Measurements from ENCODE around the gene TBC1D2B. TPM values are rescaled to one million over a fixed set of nuclear protein-coding genes. Genes with fewer than 3 reads are reported as not detected.
"Not testable (repeated sequence)": the region's sequence is repeated elsewhere in the genome, so short reads cannot be mapped to it uniquely, and the experiment has no call there.

Gene TBC1D2B
- total RNA-seq, 2 experiments from 2014 or later: 49.3 to 52.0 TPM

DNA sequence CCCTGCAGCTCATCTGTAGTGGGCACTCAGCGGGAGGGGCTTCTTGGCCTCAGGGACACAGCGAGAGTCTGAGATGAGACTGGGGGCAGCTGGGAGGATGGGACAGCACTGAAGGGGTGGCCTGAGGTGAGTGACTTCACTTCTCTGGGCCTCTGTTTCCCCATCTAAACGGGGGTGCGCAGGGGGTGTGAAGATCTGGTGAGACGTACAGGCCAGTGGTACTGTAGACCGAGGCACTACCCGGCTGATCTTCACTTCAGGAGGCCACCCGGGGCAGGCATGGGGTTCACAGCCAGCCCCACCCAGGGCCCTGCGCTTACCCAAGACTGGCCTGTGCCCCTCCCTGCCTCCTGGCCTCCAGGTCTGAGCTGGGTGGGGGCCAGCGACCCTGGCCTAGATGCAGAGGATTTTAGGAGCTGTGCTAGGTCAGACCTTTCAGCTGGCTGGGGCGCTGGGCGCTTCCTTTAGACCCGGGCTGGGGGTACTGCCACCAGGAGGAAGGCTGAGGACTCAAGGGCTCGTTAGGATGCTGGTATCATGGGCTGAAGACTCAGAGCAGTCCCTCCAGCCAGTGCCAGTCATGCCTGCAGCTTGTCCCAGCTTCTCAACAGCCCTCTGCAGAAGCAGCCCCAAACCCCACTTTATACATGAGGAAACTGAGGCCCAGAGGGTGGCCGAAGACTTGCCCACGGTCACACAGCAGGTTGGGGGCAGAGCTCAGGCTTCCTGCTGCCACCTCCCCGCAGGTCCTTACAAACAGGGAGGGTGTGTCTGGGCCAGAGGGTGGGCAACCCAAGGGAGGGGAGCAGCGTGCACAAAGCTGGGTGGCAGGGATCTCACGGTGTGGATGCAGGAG, 99.4 kb downstream of the TBC1D2B start:
- H3K36me3 Mint-ChIP-seq (ENCODE audit: low read depth); H3K9me3 Mint-ChIP-seq (ENCODE audit: low read depth); H3K4me3 Mint-ChIP-seq; DNase-seq; H3K27ac Mint-ChIP-seq; H3K4me1 Mint-ChIP-seq; CTCF ChIA-PET; ATAC-seq; H3K27me3 Mint-ChIP-seq; intact Hi-C loops (cut with DNase I, micrococcal nuclease): not testable (repeated sequence)
- POLR2A ChIA-PET: interaction anchor here (0.6 kb wide), 1 partner anchor 797 kb away, joined by 3 read pairs; no protein-coding TSS in a partner anchor

DNA sequence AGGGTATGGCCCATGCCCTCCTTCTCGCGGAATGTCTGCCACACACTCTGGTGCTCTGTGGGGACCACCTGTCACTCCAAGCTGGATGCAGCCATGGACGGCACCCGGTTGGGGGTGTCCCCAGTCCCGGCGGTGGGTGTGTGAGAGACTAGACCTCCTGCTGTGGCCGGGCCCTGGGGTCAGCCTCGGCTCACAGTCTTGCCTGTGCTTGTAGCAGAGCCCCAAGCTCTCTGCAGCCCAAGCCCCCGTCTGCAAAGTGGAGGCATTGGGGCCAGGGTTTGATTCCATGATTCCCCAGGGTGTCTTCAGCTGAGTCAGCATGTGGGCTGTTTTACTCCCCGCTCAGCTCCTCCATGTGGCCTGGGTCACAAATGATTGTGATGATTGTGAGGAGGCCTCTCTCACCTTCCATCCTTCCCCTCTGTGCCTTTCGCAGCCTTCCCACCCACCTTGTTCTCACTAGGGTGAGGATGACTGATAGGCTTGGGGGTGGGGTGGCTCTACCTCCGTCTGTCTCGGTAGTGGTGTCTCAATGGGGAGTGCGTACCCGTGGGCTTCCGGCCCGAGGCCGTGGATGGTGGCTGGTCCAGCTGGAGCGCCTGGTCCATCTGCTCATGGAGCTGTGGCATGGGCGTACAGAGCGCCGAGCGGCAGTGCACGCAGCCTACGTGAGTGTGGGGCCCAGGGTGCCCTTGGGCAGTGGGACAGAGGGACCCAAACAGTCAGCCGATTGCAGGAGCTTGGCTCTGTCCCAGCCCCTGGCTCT, 100.6 kb downstream of the TBC1D2B start:
- H3K4me1 Mint-ChIP-seq; POLR2A ChIA-PET; H3K4me3 Mint-ChIP-seq; H3K36me3 Mint-ChIP-seq (ENCODE audit: low read depth); CTCF ChIA-PET; ATAC-seq; H3K9me3 Mint-ChIP-seq (ENCODE audit: low read depth); DNase-seq; H3K27ac Mint-ChIP-seq; intact Hi-C loops (cut with DNase I, micrococcal nuclease); H3K27me3 Mint-ChIP-seq: not testable (repeated sequence)

GRCh38 chr15:77976095-77976450, 101.4 kb downstream of the TBC1D2B start:
- DNase-seq; intact Hi-C loops (cut with DNase I, micrococcal nuclease); ATAC-seq; POLR2A ChIA-PET; H3K9me3 Mint-ChIP-seq (ENCODE audit: low read depth); H3K36me3 Mint-ChIP-seq (ENCODE audit: low read depth); H3K4me1 Mint-ChIP-seq; CTCF ChIA-PET; H3K27me3 Mint-ChIP-seq; H3K27ac Mint-ChIP-seq; H3K4me3 Mint-ChIP-seq: not testable (repeated sequence)

DNA sequence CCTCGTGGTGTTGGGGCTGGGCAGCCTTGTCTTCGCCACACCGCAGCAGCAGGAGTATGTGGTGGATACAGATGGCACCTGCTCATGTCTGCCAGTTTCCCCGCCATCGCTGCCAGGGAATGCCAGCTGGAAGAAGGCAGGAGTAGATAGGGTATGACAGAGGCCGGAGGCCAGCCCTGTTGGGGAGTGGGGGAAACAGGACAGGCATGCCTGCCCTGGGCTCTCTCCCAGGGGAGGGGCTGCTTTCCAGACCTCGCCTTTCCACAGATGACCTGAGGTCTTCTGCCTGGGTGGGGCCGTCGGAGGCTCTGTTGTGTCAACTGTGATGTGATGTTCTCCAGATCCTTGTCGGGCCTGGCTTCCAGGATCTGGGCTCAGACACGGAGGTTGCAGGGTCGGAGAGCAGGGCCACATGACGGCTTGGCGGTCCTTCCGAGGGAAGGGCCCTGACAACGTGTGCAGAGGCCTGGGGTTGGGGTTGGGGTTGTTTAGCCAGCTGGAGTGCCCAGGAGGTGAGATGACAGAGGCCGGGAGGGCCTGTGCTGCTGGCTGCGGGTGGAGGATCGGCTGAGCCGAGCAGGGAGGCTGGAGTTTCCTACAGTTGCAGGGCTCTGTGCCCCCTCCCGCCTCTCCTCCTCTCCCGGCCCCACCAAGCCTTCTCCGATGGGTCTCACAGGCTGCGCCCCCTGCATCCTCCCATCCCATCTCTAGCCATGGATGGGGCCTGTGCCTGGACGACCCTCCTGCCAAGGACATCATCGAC, 102.0 kb downstream of the TBC1D2B start:
- Mint-ChIP-seq H3K27me3 (no peaks in the 10 kb centered on the region), H3K36me3 (ENCODE audit: low read depth) (no peaks in the 10 kb centered on the region), H3K4me1 (no peaks in the 10 kb centered on the region), H3K9me3 (ENCODE audit: low read depth) (no peaks in the 10 kb centered on the region), H3K27ac (no peak overlapping the region), H3K4me3 (no peak overlapping the region)
- POLR2A ChIA-PET: no interaction called here
- ATAC-seq (no peak), DNase-seq (no peak)
- intact Hi-C loops (cut with DNase I, micrococcal nuclease): no loop called here
- CTCF ChIA-PET: interaction anchor here (0.6 kb wide), 1 partner anchor 102 kb away, joined by 3 read pairs; no protein-coding TSS in a partner anchor

GRCh38 chr15:77974416-77975331, 102.8 kb downstream of the TBC1D2B start:
- Mint-ChIP-seq H3K9me3 (ENCODE audit: low read depth) (no peaks in the 10 kb centered on the region), H3K36me3 (ENCODE audit: low read depth) (no peaks in the 10 kb centered on the region), H3K4me1 (no peaks in the 10 kb centered on the region), H3K4me3 (no peak overlapping the region), H3K27ac (no peak overlapping the region), H3K27me3 (no peaks in the 10 kb centered on the region)
- CTCF ChIA-PET: interaction anchor here (0.6 kb wide), 1 partner anchor 101 kb away, joined by 3 read pairs; no protein-coding TSS in a partner anchor
- DNase-seq (no peak), ATAC-seq (no peak)
- POLR2A ChIA-PET: no interaction called here
- intact Hi-C loops (cut with DNase I, micrococcal nuclease): no loop called here

- CTCF ChIA-PET: no interaction called here
These were observed 103.5 kb downstream of the TBC1D2B start for GRCh38 chr15:77974098-77974414.

GRCh38 chr15:77973273-77974097, 104.0 kb downstream of the TBC1D2B start:
- CTCF ChIA-PET; DNase-seq; H3K4me3 Mint-ChIP-seq; intact Hi-C loops (cut with DNase I, micrococcal nuclease); H3K27me3 Mint-ChIP-seq; H3K9me3 Mint-ChIP-seq (ENCODE audit: low read depth); H3K36me3 Mint-ChIP-seq (ENCODE audit: low read depth); H3K27ac Mint-ChIP-seq; POLR2A ChIA-PET; ATAC-seq; H3K4me1 Mint-ChIP-seq: not testable (repeated sequence)

More at GRCh38 chr15:77974098-77974414, 103.5 kb downstream of the TBC1D2B start:
- Mint-ChIP-seq H3K4me1 (no peaks in the 10 kb centered on the region), H3K9me3 (ENCODE audit: low read depth) (no peaks in the 10 kb centered on the region), H3K27ac (no peak overlapping the region), H3K4me3 (no peak overlapping the region), H3K36me3 (ENCODE audit: low read depth) (no peaks in the 10 kb centered on the region), H3K27me3 (no peaks in the 10 kb centered on the region)
- no peak for DNase-seq
- POLR2A ChIA-PET: no interaction called here
- intact Hi-C loops (cut with DNase I, micrococcal nuclease): no loop called here
- ATAC-seq: no peak

DNA sequence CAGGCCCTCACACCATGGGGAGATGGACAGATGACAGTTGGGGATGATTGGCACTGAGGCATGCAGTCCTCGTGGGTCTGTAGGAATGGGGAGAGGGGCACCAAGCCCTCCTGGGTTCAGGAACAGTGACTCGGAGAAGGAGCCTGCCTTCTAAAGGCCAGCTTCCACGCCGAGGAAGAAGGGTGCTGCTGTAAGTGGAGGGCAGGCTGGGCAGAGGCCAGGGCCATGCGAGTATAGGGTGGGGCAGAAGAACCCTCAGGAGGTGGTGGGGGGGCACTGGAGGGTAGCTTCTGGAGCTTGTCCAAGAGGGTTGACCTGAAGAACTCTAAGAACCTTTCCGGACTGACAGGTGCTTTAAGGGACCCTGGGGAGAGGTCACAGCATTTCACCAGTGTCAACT, 104.8 kb downstream of the TBC1D2B start:
- CTCF ChIA-PET; H3K4me1 Mint-ChIP-seq; POLR2A ChIA-PET; DNase-seq; intact Hi-C loops (cut with DNase I, micrococcal nuclease); H3K27ac Mint-ChIP-seq; H3K4me3 Mint-ChIP-seq; H3K36me3 Mint-ChIP-seq (ENCODE audit: low read depth); H3K27me3 Mint-ChIP-seq; ATAC-seq; H3K9me3 Mint-ChIP-seq (ENCODE audit: low read depth): not testable (repeated sequence)

DNA sequence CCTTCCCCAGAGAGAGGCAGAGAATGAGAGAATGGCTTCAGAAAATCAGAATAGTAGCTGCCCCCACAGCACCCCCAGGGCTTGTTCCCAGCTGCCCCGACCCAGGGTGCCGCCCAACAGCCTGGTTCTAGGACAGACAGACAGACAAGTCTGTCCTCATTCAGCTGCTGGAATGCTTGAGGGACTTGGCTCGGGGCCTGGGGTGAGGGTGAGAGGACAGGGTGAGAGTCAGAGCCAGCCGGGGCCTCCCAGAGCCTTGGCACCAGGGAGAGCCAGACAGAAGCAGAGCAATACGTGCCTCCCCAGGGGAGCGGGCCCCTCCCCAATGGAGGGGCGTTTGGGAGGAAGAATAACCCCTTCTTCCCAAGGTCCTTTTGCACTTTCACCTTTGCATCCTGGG, 105.6 kb downstream of the TBC1D2B start:
- H3K4me3 Mint-ChIP-seq; intact Hi-C loops (cut with DNase I, micrococcal nuclease); H3K4me1 Mint-ChIP-seq; DNase-seq; H3K36me3 Mint-ChIP-seq (ENCODE audit: low read depth); H3K27ac Mint-ChIP-seq; H3K27me3 Mint-ChIP-seq; H3K9me3 Mint-ChIP-seq (ENCODE audit: low read depth); CTCF ChIA-PET; ATAC-seq; POLR2A ChIA-PET: not testable (repeated sequence)

DNA sequence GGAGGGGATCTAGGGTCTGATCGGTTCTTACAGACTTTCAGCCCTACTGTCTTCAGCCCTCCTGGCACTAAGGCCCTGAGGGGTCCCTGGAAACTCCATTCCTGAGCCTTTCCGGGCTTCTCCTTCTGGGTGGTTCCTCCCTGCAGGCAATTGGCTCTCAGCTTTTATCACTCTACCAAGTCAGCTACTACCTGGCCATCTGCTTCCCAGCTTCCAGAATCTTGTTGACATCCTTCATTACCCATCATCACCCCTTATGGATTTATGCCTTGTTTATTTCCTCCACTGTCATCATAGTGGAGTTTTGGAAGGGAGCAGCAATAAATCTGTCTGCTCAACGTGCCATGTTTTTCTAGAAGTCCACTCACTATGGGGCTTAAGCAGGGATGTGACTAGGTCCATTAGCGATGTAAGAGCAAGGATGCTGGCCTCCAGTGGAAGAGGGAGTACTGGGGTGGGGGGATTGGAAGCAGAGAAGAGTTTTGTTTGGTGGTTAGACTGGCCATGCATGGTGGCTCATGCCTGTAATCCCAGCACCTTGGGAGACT, 106.6 kb downstream of the TBC1D2B start:
- H3K9me3 Mint-ChIP-seq (ENCODE audit: low read depth); POLR2A ChIA-PET; CTCF ChIA-PET; H3K4me3 Mint-ChIP-seq; DNase-seq; H3K4me1 Mint-ChIP-seq; H3K27me3 Mint-ChIP-seq; H3K27ac Mint-ChIP-seq; ATAC-seq; intact Hi-C loops (cut with DNase I, micrococcal nuclease); H3K36me3 Mint-ChIP-seq (ENCODE audit: low read depth): not testable (repeated sequence)
